Left cardiac atrium (tissue), 4 donors: ENCODE data around the gene UBE4A. TPM values are rescaled to one million over a fixed set of nuclear protein-coding genes. Genes with fewer than 3 reads are reported as not detected.

Experiments
- ATAC-seq, 2 donors: fragments of 200-7000 bp; cut with Tn5 transposase; one replicate each; pipeline ENCODE4 v1.9.1; 2020; ENCODE audit warnings: mild to moderate bottlenecking in 2 of 2, moderate library complexity in 2 of 2
- DNase-seq: peaks from one replicate; pipeline ENCODE4 v3.0.0-alpha.2; 2020
- intact Hi-C, 2 donors: fragments of 100-400 bp; cut with DNase I; formaldehyde crosslinking; loops; one replicate each; pipeline versions ENCODE4 v1.14.1 to v1.15.1; 2022 to 2023
- long read RNA-seq: library from polyadenylated mRNA; unstranded; transcript quantifications from one replicate; pipeline ENCODE4 v2.0.0, GENCODE V29; 2021
- total RNA-seq, 2 donors: library from RNA; stranded (reverse); fragmentation: NEBNext Ultra II Directional; extraction: Animal tissue kit (Norgen Biotek cat#: 25700); gene quantifications; one replicate each; pipeline ENCODE4 v1.2.1, GENCODE V29; 2021
- donor health status: DM: no; HTN: yes; CAD: no.
- donor health status: DM: no; HTN: yes; CAD: no; lungs with severe emphysema.
- donor health status: DM: yes; HTN: yes; CAD: no.
- donor health status: Dilated cardiomyopathy.

The UBE4A gene, protein sequence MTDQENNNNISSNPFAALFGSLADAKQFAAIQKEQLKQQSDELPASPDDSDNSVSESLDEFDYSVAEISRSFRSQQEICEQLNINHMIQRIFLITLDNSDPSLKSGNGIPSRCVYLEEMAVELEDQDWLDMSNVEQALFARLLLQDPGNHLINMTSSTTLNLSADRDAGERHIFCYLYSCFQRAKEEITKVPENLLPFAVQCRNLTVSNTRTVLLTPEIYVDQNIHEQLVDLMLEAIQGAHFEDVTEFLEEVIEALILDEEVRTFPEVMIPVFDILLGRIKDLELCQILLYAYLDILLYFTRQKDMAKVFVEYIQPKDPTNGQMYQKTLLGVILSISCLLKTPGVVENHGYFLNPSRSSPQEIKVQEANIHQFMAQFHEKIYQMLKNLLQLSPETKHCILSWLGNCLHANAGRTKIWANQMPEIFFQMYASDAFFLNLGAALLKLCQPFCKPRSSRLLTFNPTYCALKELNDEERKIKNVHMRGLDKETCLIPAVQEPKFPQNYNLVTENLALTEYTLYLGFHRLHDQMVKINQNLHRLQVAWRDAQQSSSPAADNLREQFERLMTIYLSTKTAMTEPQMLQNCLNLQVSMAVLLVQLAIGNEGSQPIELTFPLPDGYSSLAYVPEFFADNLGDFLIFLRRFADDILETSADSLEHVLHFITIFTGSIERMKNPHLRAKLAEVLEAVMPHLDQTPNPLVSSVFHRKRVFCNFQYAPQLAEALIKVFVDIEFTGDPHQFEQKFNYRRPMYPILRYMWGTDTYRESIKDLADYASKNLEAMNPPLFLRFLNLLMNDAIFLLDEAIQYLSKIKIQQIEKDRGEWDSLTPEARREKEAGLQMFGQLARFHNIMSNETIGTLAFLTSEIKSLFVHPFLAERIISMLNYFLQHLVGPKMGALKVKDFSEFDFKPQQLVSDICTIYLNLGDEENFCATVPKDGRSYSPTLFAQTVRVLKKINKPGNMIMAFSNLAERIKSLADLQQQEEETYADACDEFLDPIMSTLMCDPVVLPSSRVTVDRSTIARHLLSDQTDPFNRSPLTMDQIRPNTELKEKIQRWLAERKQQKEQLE
- 10 to 100 TPM; 32.9 to 41.2 TPM for total RNA-seq
- long read RNA-seq, full-length matches to known transcripts = 20 of 36 reads
- long read RNA-seq, partial matches to known transcripts = 7 of 36 reads
- long read RNA-seq, other reads (novel, unspliced or antisense) = 9 of 36 reads

DNA sequence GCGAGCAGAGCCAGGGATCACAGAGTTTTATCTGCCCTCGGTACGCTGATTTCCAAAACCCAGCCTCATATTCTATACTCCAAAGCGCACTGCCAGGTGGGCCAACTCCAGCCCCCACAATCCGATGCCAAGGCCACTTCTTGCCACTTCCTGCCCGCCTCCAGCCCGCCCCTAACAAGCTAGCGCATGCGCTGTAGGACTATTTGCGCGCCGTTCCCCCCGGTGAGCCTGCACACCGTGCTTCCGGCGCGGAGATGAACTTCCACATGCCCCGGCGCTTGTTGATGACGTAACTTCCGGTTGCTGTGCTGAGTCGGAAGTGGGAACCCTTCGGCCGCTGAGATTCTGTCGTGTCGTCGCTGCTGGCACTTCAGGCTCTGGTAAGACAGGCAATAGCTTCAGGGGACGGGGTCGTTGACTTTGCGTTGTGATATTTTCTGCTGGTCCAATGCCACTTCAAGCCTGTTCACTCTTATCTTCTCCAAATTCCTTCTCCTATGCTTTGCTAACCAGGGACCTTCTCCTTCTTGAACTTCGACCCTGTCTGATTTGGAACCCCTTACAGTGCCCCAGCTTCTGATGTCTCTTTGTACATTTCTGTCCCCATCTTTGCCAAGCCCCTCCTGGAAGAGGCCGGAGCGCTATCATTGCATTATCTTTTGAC, at the start of gene UBE4A:
Gene UBE4A (plus strand): TSS at position 306 of the 664 bp plus-strand sequence. CDS start 5,481 bp downstream, outside the sequence.
- peak; percentile 96 to 98 for ATAC-seq
- intact Hi-C loops = loop anchor here in 1 of 2 donors (10.0 kb wide), 1 partner anchor 165 kb away; no protein-coding TSS in a partner anchor

DNA sequence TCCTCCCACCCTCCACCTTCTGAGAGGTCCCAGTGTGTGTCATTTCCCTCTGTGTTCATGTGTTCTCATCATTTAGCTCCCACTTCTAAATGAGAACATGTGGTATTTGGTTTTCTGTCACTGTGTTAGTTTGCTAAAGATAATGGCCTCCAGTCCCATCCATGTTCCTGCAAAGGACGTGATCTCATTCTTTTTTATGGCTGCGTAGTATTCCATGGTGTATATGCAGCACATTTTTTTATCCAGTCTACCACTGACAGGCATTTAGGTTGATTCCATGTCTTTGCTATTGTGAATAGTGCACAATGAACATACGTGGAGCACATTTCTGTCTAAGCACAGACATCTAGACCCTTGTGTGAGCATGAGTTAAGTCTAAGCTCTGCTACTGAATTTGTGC, 49.1 kb upstream of the UBE4A start:
- intact Hi-C loops = no loop called here
- no peak for ATAC-seq
- DNase-seq = no peak

More for the DNA sequence above, at the start of gene UBE4A:
- peak; percentile 97 for DNase-seq

DNA sequence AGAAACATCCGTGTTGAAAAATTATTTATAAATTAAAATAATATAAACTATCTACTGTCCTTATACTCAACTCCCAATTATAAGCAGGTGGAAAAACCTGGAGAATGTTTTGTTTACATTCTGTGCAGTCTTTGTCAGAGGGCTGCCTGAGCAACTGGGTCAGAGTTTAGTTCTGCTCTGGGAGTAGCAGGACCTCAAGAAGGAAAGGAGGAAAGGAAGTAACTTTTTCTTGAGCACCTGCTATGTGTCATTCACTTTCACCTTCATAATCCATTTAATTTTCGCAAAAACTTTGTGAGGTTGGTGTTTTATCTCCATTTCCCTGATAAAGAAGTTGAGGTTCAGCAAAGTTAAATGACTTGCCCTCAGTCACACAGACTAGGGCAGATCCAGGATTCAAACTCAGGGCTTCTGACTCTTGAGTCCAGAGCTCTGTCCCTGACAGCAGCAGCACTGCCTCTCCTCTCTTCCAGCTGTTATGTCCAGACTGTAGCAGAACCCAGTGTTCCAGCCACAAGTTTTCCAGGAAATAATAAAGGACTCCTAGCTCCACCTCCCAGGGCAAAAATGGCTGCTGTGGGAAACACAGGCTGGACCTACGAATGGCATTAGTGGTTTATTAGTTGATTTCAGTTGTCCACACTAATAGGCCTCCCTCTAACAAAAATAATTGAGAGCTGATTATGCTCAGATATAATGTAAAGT, 48.5 kb upstream of the UBE4A start:
- no peak for DNase-seq
- intact Hi-C loops = no loop called here
- no peak for ATAC-seq

DNA sequence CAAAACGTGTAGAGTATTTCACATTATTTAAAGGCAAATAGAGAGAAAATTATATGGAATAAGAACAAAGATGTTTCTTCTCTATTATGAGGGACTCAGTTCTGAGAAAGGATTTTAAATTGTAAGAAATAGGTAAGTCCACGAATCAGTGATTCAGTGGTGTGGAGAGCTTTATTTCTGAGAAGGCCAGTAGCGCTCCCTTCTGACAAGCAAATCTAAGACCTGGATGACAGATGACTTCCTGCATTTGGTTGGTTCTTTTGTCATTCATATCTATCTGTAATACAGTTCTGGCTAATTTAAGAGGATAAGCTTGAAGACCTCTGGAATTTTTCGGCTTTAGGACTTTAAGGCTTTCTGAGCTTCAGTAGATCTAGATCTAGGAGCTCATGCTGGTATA, 47.9 kb upstream of the UBE4A start:
- ATAC-seq = no peak
- intact Hi-C loops = no loop called here
- DNase-seq = no peak

DNA sequence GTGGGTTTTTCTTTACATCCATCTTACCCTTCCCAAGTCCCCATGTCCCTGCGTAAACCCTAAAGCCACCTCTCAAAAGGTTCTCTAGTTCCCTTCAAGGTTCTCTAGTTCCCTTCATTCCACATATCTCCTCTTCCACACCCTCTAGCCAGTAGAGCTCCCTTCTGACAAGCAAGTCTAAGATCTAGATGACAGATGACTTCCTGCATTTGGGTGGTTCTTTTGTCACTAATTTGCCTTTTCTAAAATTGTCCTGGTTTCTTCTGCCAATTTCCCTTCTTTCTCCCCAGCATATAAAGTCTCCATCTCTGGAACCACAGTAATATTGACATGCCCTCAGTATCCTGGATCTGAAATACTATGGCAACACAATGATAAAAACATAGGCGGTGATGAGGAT, 47.1 kb upstream of the UBE4A start:
- intact Hi-C loops = no loop called here
- DNase-seq = no peak
- no peak for ATAC-seq

DNA sequence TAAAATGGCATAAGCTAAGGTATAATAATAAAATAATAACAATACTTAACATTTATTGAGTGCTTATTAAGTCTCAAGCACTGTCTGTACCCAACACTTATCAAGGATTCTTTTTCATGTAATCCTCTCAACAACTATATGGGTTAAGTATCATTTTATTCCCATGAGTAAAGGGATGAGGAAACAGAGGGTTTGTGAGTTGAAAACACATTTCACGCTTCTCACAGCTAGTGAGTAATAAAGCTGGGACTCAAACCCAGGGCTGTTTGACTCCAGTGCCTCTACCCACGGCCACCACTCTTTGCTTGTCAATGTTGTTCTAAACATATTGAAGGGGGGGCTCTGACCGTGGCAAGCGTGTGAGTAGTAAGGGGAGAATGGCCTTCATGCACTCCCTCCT, 46.2 kb upstream of the UBE4A start:
- DNase-seq (no peak), ATAC-seq (no peak)
- intact Hi-C loops = no loop called here

DNA sequence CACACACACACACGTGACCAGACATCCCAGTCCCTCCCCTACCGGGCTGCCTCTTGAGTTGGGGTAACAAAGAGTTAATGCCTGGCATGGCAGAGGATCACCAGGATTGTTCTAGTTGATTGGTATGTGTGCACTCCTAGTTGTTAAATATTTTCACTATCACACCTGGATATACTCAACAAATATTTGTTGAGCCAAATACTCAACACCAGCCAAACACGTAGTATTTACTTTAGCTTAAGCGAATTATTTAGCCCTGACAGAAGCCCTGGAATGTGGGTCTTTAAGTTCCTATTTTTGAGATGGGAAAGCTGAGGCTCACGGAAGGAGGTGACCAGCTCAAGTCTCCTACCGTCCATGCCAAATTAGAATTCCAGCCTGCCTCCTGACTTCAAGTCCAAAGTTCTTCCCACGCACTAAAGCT, 44.4 kb upstream of the UBE4A start:
- DNase-seq (no peak), ATAC-seq (no peak)
- intact Hi-C loops = no loop called here

DNA sequence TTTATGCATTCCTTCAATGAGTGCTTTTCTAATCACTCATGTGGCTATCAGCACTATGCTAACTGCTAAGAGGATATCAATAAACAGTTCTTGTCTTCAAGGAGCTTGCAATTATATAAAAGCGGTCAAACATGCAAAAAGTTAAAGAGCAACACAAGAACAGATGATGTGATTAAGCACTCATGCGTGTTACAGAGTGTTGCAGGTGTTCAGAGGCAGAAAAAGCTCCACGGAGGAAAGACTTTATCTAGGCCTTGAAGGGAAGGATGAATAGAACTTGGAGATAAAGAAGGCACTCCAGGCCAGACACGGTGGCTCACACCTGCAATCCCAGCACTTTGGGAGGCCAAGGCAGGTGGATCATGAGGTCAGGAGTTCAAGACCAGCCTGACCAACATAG, 41.3 kb upstream of the UBE4A start:
- intact Hi-C loops = no loop called here
- no peak for ATAC-seq
- DNase-seq = no peak

DNA sequence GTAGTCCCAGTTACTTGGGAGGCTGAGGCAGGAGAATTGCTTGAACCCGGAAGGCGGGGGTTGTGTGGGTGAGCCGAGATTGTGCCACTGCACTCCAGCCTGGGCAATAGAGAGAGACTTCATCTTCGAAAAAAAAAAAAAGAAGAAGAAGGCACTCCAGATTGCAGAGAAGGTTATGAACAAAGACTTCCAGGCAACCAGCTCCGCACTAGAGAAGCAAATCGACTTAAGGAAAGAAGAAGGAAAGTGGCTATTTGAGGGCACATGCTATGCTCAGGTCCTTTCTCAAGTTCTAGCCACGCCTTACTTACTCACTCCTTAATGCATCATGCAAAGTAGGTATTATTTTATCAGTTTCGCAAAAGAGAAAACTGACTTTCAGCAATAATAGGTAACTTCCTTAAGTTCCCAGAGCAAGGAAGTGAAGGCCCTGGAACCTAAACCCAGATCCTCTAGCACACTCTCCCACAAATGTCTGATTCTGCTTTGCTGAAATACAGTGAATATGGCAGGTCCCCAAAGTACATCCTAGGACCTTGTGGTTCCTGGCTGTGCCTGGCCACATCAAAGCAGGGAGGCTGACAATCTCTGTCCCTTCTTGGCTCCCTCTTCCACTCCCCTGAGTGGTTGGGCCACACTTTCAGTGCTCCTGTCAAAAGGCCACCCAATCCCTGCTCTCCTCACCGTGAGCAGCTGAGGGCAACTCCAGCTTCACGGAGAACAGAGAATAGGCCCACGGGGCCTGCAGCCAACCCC, 40.6 kb upstream of the UBE4A start:
- no peak for DNase-seq
- no peak for ATAC-seq
- intact Hi-C loops = no loop called here

DNA sequence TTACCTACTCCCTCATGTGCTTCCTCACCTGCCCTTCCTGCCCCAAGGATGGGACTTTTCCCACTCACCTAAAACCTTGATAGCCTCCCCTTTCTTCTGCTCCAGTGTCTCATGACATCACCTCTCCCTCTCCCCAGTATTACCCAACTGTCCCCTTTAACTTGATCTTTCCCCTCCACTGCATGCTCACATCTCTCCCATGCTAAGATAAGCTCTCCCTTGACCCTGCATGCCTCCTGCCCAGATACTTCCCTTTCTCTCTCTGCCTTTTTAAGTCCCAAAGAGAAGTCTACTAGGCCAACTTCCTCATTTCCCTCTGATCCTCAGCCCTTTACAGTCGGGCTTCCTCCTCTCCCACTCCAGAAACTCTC, 40.1 kb upstream of the UBE4A start:
- DNase-seq (no peak), ATAC-seq (peak in 1 of 2 donors; percentile 18)
- intact Hi-C loops = no loop called here

DNA sequence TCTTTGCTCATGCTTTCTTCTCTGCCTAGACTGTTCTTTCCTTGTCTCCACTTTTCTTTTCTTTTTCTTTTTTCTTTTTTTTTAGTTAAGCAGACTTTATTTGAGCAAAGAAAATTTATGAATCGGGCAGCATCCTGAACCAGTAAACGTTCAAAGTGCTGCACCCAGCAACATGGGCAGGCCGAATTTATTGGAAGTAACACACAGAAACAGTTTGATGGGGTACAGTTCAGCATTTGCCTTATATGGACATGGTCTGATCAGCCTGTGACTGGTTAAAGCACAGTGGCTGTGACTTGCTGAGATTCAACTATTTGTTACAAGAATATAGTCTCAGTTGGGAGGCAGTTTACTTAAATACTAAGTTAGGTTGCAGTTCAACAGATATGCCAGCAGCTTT, 38.9 kb upstream of the UBE4A start:
- intact Hi-C loops = no loop called here
- no peak for ATAC-seq

DNA sequence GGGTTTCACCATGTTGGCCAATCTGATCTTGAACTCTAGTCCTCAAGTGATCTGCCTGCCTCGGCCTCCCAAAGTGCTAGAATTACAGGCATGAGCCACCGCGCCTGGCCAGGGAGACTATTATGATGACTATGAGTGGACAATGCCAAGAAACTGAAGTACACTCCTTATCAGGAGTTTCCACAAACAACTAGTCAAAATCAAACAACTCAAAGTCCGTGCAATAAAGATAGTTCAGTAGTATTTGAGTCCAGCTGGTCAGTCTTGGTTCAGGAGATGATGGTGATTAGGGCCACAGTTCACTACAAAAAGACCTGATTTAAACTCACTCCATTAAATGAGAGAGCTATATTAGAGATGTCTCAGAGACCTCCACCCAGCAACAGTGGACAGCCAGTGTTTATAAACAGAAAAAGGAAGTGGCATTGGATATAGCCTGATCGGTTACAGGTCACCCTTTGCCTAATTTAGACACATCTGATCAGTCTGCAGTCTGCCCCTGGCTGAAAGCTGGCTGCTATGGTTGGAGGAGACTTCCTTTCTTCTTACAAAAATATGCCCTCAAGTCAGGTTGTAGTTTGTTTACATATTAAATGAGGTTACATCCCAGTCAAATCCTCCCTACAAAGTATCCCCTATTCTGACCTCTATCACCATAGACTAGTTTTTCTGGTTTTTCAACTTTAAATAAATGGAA, 37.9 kb upstream of the UBE4A start:
- intact Hi-C loops = no loop called here
- DNase-seq (no peak), ATAC-seq (no peak)

More for the DNA sequence above, 38.9 kb upstream of the UBE4A start:
- DNase-seq = no peak

DNA sequence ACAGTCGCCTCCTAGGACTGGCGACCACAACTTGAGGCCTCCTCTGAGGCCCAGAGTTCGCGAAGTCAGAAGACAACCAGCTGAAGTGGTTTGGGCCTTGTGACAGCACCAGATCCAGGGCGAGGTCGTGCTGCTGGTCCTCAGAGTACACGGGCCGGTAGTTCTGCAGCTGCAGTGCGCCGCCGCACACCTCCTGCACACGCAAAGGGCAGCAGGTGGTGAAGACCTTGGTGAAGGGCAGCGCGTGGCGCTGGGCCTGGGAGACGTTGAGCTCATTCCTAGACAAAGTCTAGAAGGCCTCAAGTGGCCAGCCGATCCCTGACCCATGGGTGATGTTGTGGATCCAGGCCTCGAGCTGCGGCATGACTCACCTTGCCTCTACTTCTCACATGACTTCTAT, 36.7 kb upstream of the UBE4A start:
- ATAC-seq = no peak
- intact Hi-C loops = no loop called here
- no peak for DNase-seq

DNA sequence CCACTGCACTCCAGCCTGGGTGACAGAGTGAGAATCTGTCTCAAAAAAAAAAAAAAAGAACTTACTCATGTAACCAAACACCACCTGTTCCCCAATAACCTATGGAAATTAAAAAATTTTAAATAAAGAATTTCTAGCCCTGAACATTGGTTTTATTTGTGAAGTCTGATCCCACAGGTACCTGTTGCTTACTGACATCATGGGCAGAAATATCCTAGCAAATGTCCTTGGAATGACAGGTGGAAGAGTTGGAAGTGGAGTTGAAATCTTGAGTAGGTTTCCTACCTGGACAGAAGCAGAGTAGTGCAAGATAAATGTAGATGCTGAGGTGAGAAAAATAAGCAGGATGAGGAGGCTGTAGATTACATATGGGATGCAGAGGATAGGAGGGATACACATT, 34.1 kb upstream of the UBE4A start:
- DNase-seq (no peak), ATAC-seq (no peak)
- intact Hi-C loops = no loop called here

DNA sequence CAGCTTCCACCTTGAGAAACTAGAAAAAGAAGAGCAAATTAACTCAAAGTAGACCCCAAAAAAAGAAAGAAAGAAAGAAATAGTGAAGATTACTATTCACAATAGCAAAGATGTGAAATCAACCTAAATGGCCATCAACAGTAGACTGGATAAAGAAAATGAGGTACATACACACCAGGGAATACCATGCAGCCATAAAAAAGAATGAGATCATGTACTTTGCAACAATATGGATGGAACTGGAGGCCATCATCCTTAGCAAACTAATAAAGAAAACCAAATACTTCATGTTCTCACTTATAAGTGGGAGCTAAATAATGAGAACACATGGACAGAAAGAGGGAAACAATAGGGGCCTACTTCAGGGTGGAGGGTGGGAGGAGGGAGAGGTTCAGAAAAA, 30.7 kb upstream of the UBE4A start:
- DNase-seq (no peak), ATAC-seq (no peak)
- intact Hi-C loops = no loop called here

DNA sequence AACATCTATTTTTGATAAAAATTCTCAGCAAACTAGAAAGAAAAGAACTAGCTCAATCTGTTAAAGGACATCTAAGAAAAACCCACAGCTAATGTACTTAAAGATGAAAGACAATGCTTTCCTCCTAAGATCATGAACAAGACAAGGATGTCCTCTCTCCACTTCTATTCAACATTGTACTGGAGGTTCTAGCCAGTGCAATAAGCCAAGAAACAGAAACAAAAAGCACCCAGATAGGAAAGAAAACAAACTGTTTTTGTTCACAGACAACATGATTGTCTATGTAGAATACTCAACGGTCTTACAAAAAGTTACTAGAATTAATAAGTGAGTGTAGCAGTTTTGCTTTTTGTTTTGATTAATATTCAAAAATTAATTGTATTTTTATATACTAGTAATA, 24.7 kb upstream of the UBE4A start:
- intact Hi-C loops = no loop called here
- ATAC-seq (no peak), DNase-seq (no peak)

DNA sequence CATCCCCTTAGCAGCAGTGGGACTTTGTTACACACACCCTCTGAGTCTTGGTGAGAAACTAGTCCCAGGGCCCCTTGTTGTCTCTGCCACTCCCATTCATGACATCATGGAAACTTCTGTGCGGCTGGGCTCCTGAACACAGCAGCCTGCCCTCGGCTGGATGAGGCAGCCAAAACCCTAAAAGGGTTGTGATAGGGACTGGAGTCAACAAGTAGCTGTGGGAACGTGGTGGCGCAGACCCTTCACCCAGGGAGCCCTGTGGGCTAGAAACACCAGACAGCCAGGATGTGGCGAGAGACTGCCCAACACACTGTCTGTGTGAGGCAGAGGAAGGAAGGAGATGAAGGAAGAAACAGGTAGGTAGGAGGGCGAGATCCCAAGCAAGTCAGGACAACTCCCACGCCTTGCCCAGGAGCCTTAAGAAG, 20.8 kb upstream of the UBE4A start:
- peak; percentile 25 to 54 for ATAC-seq
- intact Hi-C loops = no loop called here
- no peak for DNase-seq
